ENCODE measurements around the gene ZRANB2.

Gene ZRANB2

DNA sequence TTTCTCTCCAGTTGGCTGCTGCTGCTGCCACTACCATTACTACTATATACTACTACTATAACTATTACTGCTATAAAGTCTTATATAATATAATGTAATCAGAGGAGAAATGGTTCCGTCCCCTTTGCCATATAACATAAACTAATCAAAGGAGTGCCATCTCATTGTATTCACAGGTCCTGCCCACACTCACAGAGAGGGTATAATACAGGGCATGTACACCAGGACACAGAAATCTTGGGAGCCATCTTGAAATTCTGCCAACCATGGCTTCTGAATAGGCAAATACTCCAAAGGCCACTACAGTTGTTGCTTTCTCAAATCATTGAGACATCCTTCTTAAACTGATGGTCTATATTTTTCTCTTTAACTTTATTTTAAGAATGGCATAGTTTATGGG is 6.9 kb upstream of the ZRANB2 start:
- no peak overlapping the region for H3K4me3 ChIP-seq (replicated peaks; ENCODE audit: low read depth, low read length)
- DNase-seq (ENCODE audit: extremely low read depth, low read depth), result no peak
- TF ChIP-seq, protein P1, sequence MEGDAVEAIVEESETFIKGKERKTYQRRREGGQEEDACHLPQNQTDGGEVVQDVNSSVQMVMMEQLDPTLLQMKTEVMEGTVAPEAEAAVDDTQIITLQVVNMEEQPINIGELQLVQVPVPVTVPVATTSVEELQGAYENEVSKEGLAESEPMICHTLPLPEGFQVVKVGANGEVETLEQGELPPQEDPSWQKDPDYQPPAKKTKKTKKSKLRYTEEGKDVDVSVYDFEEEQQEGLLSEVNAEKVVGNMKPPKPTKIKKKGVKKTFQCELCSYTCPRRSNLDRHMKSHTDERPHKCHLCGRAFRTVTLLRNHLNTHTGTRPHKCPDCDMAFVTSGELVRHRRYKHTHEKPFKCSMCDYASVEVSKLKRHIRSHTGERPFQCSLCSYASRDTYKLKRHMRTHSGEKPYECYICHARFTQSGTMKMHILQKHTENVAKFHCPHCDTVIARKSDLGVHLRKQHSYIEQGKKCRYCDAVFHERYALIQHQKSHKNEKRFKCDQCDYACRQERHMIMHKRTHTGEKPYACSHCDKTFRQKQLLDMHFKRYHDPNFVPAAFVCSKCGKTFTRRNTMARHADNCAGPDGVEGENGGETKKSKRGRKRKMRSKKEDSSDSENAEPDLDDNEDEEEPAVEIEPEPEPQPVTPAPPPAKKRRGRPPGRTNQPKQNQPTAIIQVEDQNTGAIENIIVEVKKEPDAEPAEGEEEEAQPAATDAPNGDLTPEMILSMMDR (IDR thresholded peaks at IDR 0.05; ENCODE audit: low read depth, low read length, missing control alignments), result no peak

- DNase-seq (ENCODE audit: extremely low read depth, low read depth), result no peak
- no peak overlapping the region for H3K4me3 ChIP-seq (replicated peaks; ENCODE audit: low read depth, low read length)
- TF ChIP-seq, protein P1 (IDR thresholded peaks at IDR 0.05; ENCODE audit: low read depth, low read length, missing control alignments), result no peak
Measured at GRCh38 chr1:71087060-71087459, 6.2 kb upstream of the ZRANB2 start.

- DNase-seq (ENCODE audit: extremely low read depth, low read depth), result no peak
- TF ChIP-seq, protein P1 (IDR thresholded peaks at IDR 0.05; ENCODE audit: low read depth, low read length, missing control alignments), result no peak
- no peak overlapping the region for H3K4me3 ChIP-seq (replicated peaks; ENCODE audit: low read depth, low read length)
Measured at GRCh38 chr1:71086331-71086730, 5.5 kb upstream of the ZRANB2 start.

DNA sequence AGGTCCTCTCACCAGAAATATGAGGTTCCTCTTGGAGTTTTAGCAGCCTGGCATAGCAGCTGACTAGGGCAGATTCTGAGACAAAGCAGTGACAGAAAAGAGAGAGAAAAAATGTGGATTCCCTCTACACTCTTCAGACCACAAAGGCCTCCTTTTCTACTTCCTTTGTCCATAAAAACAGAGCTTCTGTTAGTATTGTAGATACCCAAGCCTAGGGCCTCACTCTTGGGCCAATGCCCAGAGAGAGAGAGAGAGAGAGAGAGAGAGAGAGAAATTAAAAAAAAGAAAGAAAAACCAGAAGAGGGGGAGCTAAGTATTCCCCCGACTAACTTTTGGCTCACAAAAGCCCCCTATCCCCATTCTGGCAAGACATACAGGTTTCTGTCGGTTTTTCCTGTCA is 2.4 kb upstream of the ZRANB2 start:
- H3K4me3 ChIP-seq (replicated peaks; ENCODE audit: low read depth, low read length), result no peak overlapping the region
- DNase-seq (ENCODE audit: extremely low read depth, low read depth), result no peak
- TF ChIP-seq, protein P1 (IDR thresholded peaks at IDR 0.05; ENCODE audit: low read depth, low read length, missing control alignments), result no peak

GRCh38 chr1:71081697-71082080 is 854 bp upstream of the ZRANB2 start:
- peak overlapping the region; percentile 96 for H3K4me3 ChIP-seq (replicated peaks; ENCODE audit: low read depth, low read length)
- DNase-seq (ENCODE audit: extremely low read depth, low read depth), result no peak
- TF ChIP-seq, protein P1 (IDR thresholded peaks at IDR 0.05; ENCODE audit: low read depth, low read length, missing control alignments), result no peak

GRCh38 chr1:71080230-71080738 is 551 bp downstream of the ZRANB2 start:
- peak overlapping the region; percentile 96 for H3K4me3 ChIP-seq (replicated peaks; ENCODE audit: low read depth, low read length)
- DNase-seq (ENCODE audit: extremely low read depth, low read depth), result no peak
- TF ChIP-seq, protein P1 (IDR thresholded peaks at IDR 0.05; ENCODE audit: low read depth, low read length, missing control alignments), result no peak

GRCh38 chr1:71074681-71075080 is 6.2 kb downstream of the ZRANB2 start:
- no peak for DNase-seq (ENCODE audit: extremely low read depth, low read depth)
- TF ChIP-seq, protein P1 (IDR thresholded peaks at IDR 0.05; ENCODE audit: low read depth, low read length, missing control alignments), result no peak
- H3K4me3 ChIP-seq (replicated peaks; ENCODE audit: low read depth, low read length), result no peak overlapping the region
